H1 (cell line): ENCODE data around the gene MRFAP1L1. TPM values are rescaled to one million over a fixed set of nuclear protein-coding genes. Genes with fewer than 3 reads are reported as not detected.

ENCODE experiments used
- CTBP2 ChIP-seq: IDR thresholded peaks from 2 replicates; pipeline ENCODE4 v1.7.0; 2011; ENCODE audit warnings: borderline replicate concordance, mild to moderate bottlenecking, moderate library complexity, mixed read lengths, low read length; ENCODE audit not compliant: insufficient read depth, insufficient read length
- CTCF ChIP-seq, 3 experiments: IDR thresholded peaks; 1 replicate in 2 of 3; 2 replicates in 1 of 3; pipeline versions ENCODE4 v1.5.1 to v1.6.1; 2011; ENCODE audit warnings: low read length in 3 of 3, mild to moderate bottlenecking in 3 of 3, inconsistent platforms in 2 of 3, low read depth in 1 of 3, moderate library complexity in 1 of 3; ENCODE audit not compliant: insufficient read depth in 1 of 3; ENCODE audit errors: control extremely low read depth in 1 of 3
- E2F6 ChIP-seq: IDR thresholded peaks from 2 replicates; pipeline ENCODE4 v1.6.1; 2012; ENCODE audit warnings: inconsistent platforms
- FOSL1 ChIP-seq: IDR thresholded peaks from 2 replicates; pipeline ENCODE4 v1.6.1; 2011; ENCODE audit warnings: mild to moderate bottlenecking, low read depth, low read length, moderate library complexity; ENCODE audit not compliant: insufficient read depth
- GABPA ChIP-seq: IDR thresholded peaks from 2 replicates; pipeline ENCODE4 v1.6.1; 2011; ENCODE audit warnings: mild to moderate bottlenecking, low read length, moderate library complexity, borderline replicate concordance; ENCODE audit not compliant: insufficient read depth
- HDAC6 ChIP-seq: IDR thresholded peaks from one replicate; pipeline ENCODE4 v1.7.1; 2012; ENCODE audit warnings: low read depth, mild to moderate bottlenecking, inconsistent platforms, low read length, moderate library complexity
- JUN ChIP-seq: IDR thresholded peaks from 2 replicates; pipeline ENCODE4 v1.6.1; 2011; ENCODE audit warnings: low read depth, mild to moderate bottlenecking, improper control_type of control experiment, low read length
- KDM1A ChIP-seq: fragments of 200-600, 300-600 bp; sonication (generic); IDR thresholded peaks from 2 replicates; pipeline ENCODE4 v1.7.1; 2016; ENCODE audit warnings: mild to moderate bottlenecking, low read length, borderline replicate concordance
- KDM4A ChIP-seq: IDR thresholded peaks from one replicate; pipeline ENCODE4 v1.7.1; 2012; ENCODE audit warnings: low read depth, mild to moderate bottlenecking, moderate library complexity, low read length, inconsistent platforms; ENCODE audit not compliant: severe bottlenecking
- POLR2AphosphoS5 ChIP-seq: IDR thresholded peaks from 2 replicates; pipeline ENCODE4 v1.6.1; 2011; ENCODE audit warnings: low read depth, low read length
- TAF1 ChIP-seq: IDR thresholded peaks from 2 replicates; pipeline ENCODE4 v1.6.1; 2011; ENCODE audit warnings: mild to moderate bottlenecking, low read depth, low read length
- TBP ChIP-seq: IDR thresholded peaks from 2 replicates; pipeline ENCODE4 v1.6.1; 2011; ENCODE audit warnings: low read depth, low read length, improper control_type of control experiment
- polyA plus RNA-seq, 7 experiments: library from polyadenylated mRNA; depleted of rRNA in 3 of 7; stranded (reverse) in 5 of 7; unstranded in 2 of 7; fragments of >200 nt in 5 of 7; fragments of 200-250 nt in 2 of 7; gene quantifications; 1 replicate in 5 of 7; 2 replicates in 1 of 7; 4 replicates in 1 of 7; pipeline versions ENCODE4 v1.2.1 to v1.2.3, GENCODE V29; 2011 to 2013; ENCODE audit warnings: missing spikeins in 2 of 7, mixed read lengths in 2 of 7
- total RNA-seq: library from RNA; stranded (reverse); fragmentation: NEBNext Ultra II Directional; extraction: Animal tissue kit (Norgen Biotek cat#: 25700); gene quantifications from 2 replicates; pipeline ENCODE4 v1.2.1, GENCODE V29; 2021

The MRFAP1L1 gene
- total and polyA plus RNA-seq, 2 of the 8 experiments (the other 6 are each of a cell fraction or from before 2014, with no cell fraction given), result 26.8 to 54.3 TPM

GRCh38 chr4:6672131-6672530, 37.5 kb downstream of the MRFAP1L1 start (continued):
- no peak for TF ChIP-seq CTCF (IDR thresholded peaks at IDR 0.05; ENCODE audit: control extremely low read depth in 1 of 3, insufficient read depth in 1 of 3, low read depth in 1 of 3, low read length in 3 of 3)
- no peak for TF ChIP-seq TBP
- no peak for TF ChIP-seq JUN
- no peak for TF ChIP-seq POLR2AphosphoS5
- no peak for TF ChIP-seq E2F6
- no peak for TF ChIP-seq HDAC6
- no peak for TF ChIP-seq KDM1A
- no peak for TF ChIP-seq GABPA
- TF ChIP-seq CTBP2, result no peak
- TF ChIP-seq FOSL1, result no peak
- TF ChIP-seq KDM4A, result no peak
- TF ChIP-seq TAF1, result no peak
